Measurements from ENCODE around the gene NAT16. TPM values are rescaled to one million over a fixed set of nuclear protein-coding genes. Genes with fewer than 3 reads are reported as not detected.

NAT16 gene
- total and polyA plus RNA-seq, 10 donors = not detected

- intact Hi-C loops (cut with DNase I; ENCODE audit: low total_unique reads) = no loop called here
- 20 to 37% (median 30%) methylated on average over 7 of the region's 7 CpGs for WGBS, 5 donors
- no peak for DNase-seq
Observed at GRCh38 chr7:101124376-101125056, 55.6 kb downstream of the NAT16 start.

GRCh38 chr7:101123703-101124068 is 56.4 kb downstream of the NAT16 start:
- H3K9me3 ChIP-seq = no peaks in the 10 kb centered on the region
- TF ChIP-seq POLR2AphosphoS5 (IDR thresholded peaks at IDR 0.05) (no peak), CTCF (IDR thresholded peaks at IDR 0.05 in 8 of 11, conservative IDR thresholded peaks at IDR 0.05 in 3 of 11) (no peak), POLR2A (IDR thresholded peaks at IDR 0.05) (no peak)
- H3K27me3 ChIP-seq (replicated peaks in 1 of 7) = peaks cover 0 to 76% (median 0%) of the 10 kb centered on the region in 7 donors
- intact Hi-C loops (cut with DNase I; ENCODE audit: low total_unique reads) = no loop called here
- no peaks in the 10 kb centered on the region for H3K36me3 ChIP-seq
- WGBS, 5 donors = 72 to 95% (median 89%) methylated on average over 3 of the region's 3 CpGs
- peaks cover 12 to 68% (median 42%) of the 10 kb centered on the region in 6 donors for H3K4me1 ChIP-seq
- no peak overlapping the region for H3K4me3 ChIP-seq
- DNase-seq = no peak
- peak overlapping the region in 4 of 8 donors; percentile 70 to 82 (median 80) for H3K27ac ChIP-seq

More at GRCh38 chr7:101124376-101125056, 55.6 kb downstream of the NAT16 start:
- Histone ChIP-seq H3K4me3 (no peak overlapping the region), H3K36me3 (no peaks in the 10 kb centered on the region), H3K9me3 (no peaks in the 10 kb centered on the region), H3K4me1 (peaks cover 12 to 68% (median 42%) of the 10 kb centered on the region in 6 donors), H3K27ac (peak overlapping the region in 6 of 8 donors; percentile 7 to 82 (median 74)), H3K27me3 (replicated peaks in 1 of 7) (peaks cover 0 to 76% (median 0%) of the 10 kb centered on the region in 7 donors)
- no peak for TF ChIP-seq POLR2A (IDR thresholded peaks at IDR 0.05)
- no peak for TF ChIP-seq POLR2AphosphoS5 (IDR thresholded peaks at IDR 0.05)
- TF ChIP-seq CTCF (IDR thresholded peaks at IDR 0.05 in 8 of 11, conservative IDR thresholded peaks at IDR 0.05 in 3 of 11) = no peak

GRCh38 chr7:101122933-101123702 is 57.0 kb downstream of the NAT16 start:
- no peaks in the 10 kb centered on the region for H3K9me3 ChIP-seq
- no peaks in the 10 kb centered on the region for H3K36me3 ChIP-seq
- intact Hi-C loops (cut with DNase I; ENCODE audit: low total_unique reads) = no loop called here
- no peak for DNase-seq
- WGBS, 5 donors = 87 to 96% (median 92%) methylated on average over 11 of the region's 11 CpGs
- H3K27ac ChIP-seq = peak overlapping the region; percentile 36 to 82 (median 76)
- no peak for TF ChIP-seq CTCF (IDR thresholded peaks at IDR 0.05 in 8 of 11, conservative IDR thresholded peaks at IDR 0.05 in 3 of 11)
- peak overlapping the region in 1 of 8 donors; percentile 61 for H3K4me3 ChIP-seq
- peaks cover 0 to 70% (median 0%) of the 10 kb centered on the region in 7 donors for H3K27me3 ChIP-seq (replicated peaks in 1 of 7)
- peaks cover 12 to 66% (median 42%) of the 10 kb centered on the region in 6 donors for H3K4me1 ChIP-seq
